H1 (cell line): Measurements from ENCODE around the gene MAGI1. TPM values are rescaled to one million over a fixed set of nuclear protein-coding genes. Genes with fewer than 3 reads are reported as not detected.

Experiments used
- CTCF ChIA-PET: fragments of 300-600 bp; sonication (Branson Sonifier 250); formaldehyde crosslinking; loops from one replicate; lab custom pipeline; 2021; ENCODE audit not compliant: partially characterized antibody; lab: Charles Lee
- POLR2A ChIA-PET: fragments of 300-600 bp; sonication (Branson Sonifier 250); formaldehyde crosslinking; loops from one replicate; lab custom pipeline; 2021; ENCODE audit warnings: inconsistent platforms; ENCODE audit not compliant: partially characterized antibody; lab: Charles Lee
- DNase-seq, 2 experiments: peaks; one replicate each; pipeline versions ENCODE4 v3.0.0 to v3.0.0-alpha.2; 2010 to 2022; ENCODE audit warnings: low spot score in 2 of 2, low read depth in 1 of 2, mixed read lengths in 1 of 2
- FAIRE-seq: peaks from 2 replicates; lab custom pipeline; 2011; peaks lifted over from hg19 to GRCh38; lab: Jason Lieb, UNC
- H2AFZ ChIP-seq: 2 replicates; pipeline ENCODE4 v1.8.1; 2012; ENCODE audit warnings: low read length, inconsistent platforms
- H2AK5ac ChIP-seq: 2 replicates; pipeline ENCODE4 v1.6.1; 2013; ENCODE audit warnings: low read depth, low read length
- H2BK120ac ChIP-seq: replicated peaks from 2 replicates; pipeline ENCODE3; 2013; ENCODE audit warnings: low read depth, low read length, inconsistent platforms
- H2BK12ac ChIP-seq: 2 replicates; pipeline ENCODE4 v1.6.1; 2013; ENCODE audit warnings: low read depth, low read length
- H2BK15ac ChIP-seq: 2 replicates; pipeline ENCODE4 v1.6.1; 2013; ENCODE audit warnings: low read length
- H2BK20ac ChIP-seq: 2 replicates; pipeline ENCODE4 v1.6.1; 2013; ENCODE audit warnings: low read length
- H2BK5ac ChIP-seq: 2 replicates; pipeline ENCODE4 v1.6.1; 2013; ENCODE audit warnings: low read depth, low read length
- H3K14ac ChIP-seq: 2 replicates; pipeline ENCODE4 v1.6.1; 2013; ENCODE audit warnings: inconsistent platforms; ENCODE audit not compliant: insufficient read length
- H3K18ac ChIP-seq: 2 replicates; pipeline ENCODE4 v1.6.1; 2013; ENCODE audit warnings: low read length; ENCODE audit errors: extremely low read depth
- H3K23ac ChIP-seq: 2 replicates; pipeline ENCODE4 v1.6.1; 2013; ENCODE audit warnings: inconsistent platforms; ENCODE audit not compliant: insufficient read length
- H3K23me2 ChIP-seq: 2 replicates; pipeline ENCODE4 v1.6.1; 2013; ENCODE audit warnings: low read depth, low read length
- H3K27ac ChIP-seq: 2 replicates; pipeline ENCODE4 v1.6.1; 2011; ENCODE audit warnings: low read depth, low read length, inconsistent platforms
- H3K27me3 ChIP-seq, 4 experiments: replicated peaks in 1 of 4; 1 replicate in 1 of 4; 2 replicates in 3 of 4; pipeline versions ENCODE4 v1.6.1 to v1.8.1; 2011 to 2013; ENCODE audit warnings: low read length in 3 of 4, mild to moderate bottlenecking in 3 of 4, inconsistent platforms in 2 of 4, mixed read lengths in 2 of 4, moderate library complexity in 1 of 4; ENCODE audit not compliant: control insufficient read depth in 3 of 4, insufficient read depth in 3 of 4; ENCODE audit errors: extremely low read depth in 1 of 4
- H3K36me3 ChIP-seq, 4 experiments: 2 replicates each; pipeline versions ENCODE4 v1.6.1 to v1.8.1; 2011 to 2013; ENCODE audit warnings: mild to moderate bottlenecking in 4 of 4, low read length in 3 of 4, moderate library complexity in 2 of 4, control low read depth in 1 of 4, inconsistent platforms in 1 of 4; ENCODE audit not compliant: insufficient read depth in 4 of 4, control insufficient read depth in 2 of 4
- H3K4ac ChIP-seq: replicated peaks from 2 replicates; pipeline ENCODE3; 2013; ENCODE audit warnings: low read length, low read depth, mixed read lengths, inconsistent platforms; ENCODE audit not compliant: insufficient read length
- H3K4me1 ChIP-seq, 4 experiments: replicated peaks in 1 of 4; 1 replicate in 1 of 4; 2 replicates in 3 of 4; pipeline versions ENCODE4 v1.6.1 to v1.8.1; 2011 to 2013; ENCODE audit warnings: low read length in 3 of 4, inconsistent platforms in 2 of 4, mixed read lengths in 1 of 4; ENCODE audit not compliant: insufficient read depth in 4 of 4, control insufficient read depth in 3 of 4
- H3K4me2 ChIP-seq, 2 experiments: 2 replicates each; pipeline versions ENCODE4 v1.6.1 to v1.8.1; 2011 to 2013; ENCODE audit warnings: low read depth in 2 of 2, low read length in 2 of 2, control low read depth in 1 of 2, inconsistent platforms in 1 of 2, mild to moderate bottlenecking in 1 of 2; ENCODE audit not compliant: insufficient read depth in 1 of 2
- H3K4me3 ChIP-seq, 4 experiments: fragments of 200-600, 300-600 bp in 1 of 4; sonication (generic), shearing (Covaris generic), sonication (Bioruptor Twin) in 1 of 4; 2 replicates each; pipeline versions ENCODE4 v1.5.1 to v1.8.1; 2011 to 2016; ENCODE audit warnings: low read length in 4 of 4, low read depth in 3 of 4, control low read depth in 2 of 4, inconsistent platforms in 2 of 4, mild to moderate bottlenecking in 2 of 4, mixed read lengths in 1 of 4, moderate library complexity in 1 of 4; ENCODE audit not compliant: insufficient read depth in 2 of 4; ENCODE audit errors: extremely low read depth in 1 of 4
- H3K56ac ChIP-seq: replicated peaks from 2 replicates; pipeline ENCODE3; 2013; ENCODE audit warnings: low read depth, mild to moderate bottlenecking, mixed read lengths, low read length, inconsistent platforms; ENCODE audit not compliant: insufficient read length
- H3K79me1 ChIP-seq: 2 replicates; pipeline ENCODE4 v1.6.1; 2013; ENCODE audit warnings: low read depth, low read length, control low read depth
- H3K79me2 ChIP-seq, 2 experiments: 2 replicates each; pipeline versions ENCODE4 v1.6.1 to v1.8.1; 2012 to 2013; ENCODE audit warnings: low read length in 2 of 2, mild to moderate bottlenecking in 2 of 2, inconsistent platforms in 1 of 2; ENCODE audit not compliant: insufficient read depth in 2 of 2, control insufficient read depth in 1 of 2
- H3K9ac ChIP-seq, 4 experiments: replicated peaks in 1 of 4; 1 replicate in 1 of 4; 2 replicates in 3 of 4; pipeline versions ENCODE4 v1.6.1 to v1.8.1; 2011 to 2013; ENCODE audit warnings: low read depth in 3 of 4, low read length in 3 of 4, control low read depth in 2 of 4, mild to moderate bottlenecking in 2 of 4, moderate library complexity in 2 of 4, inconsistent platforms in 1 of 4; ENCODE audit errors: extremely low read depth in 1 of 4
- H3K9me3 ChIP-seq, 2 experiments: 2 replicates each; pipeline versions ENCODE4 v1.6.1 to v1.8.1; 2012 to 2013; ENCODE audit warnings: mild to moderate bottlenecking in 2 of 2, moderate library complexity in 2 of 2, control low read depth in 1 of 2, inconsistent platforms in 1 of 2, low read depth in 1 of 2, low read length in 1 of 2, mixed read lengths in 1 of 2; ENCODE audit not compliant: insufficient read depth in 2 of 2
- H4K20me1 ChIP-seq, 2 experiments: replicated peaks in 1 of 2; 2 replicates each; pipeline versions ENCODE3 to v1.8.1; 2011 to 2013; ENCODE audit warnings: inconsistent platforms in 2 of 2, low read length in 2 of 2, mild to moderate bottlenecking in 1 of 2; ENCODE audit not compliant: insufficient read depth in 2 of 2, control insufficient read depth in 1 of 2
- H4K5ac ChIP-seq: 2 replicates; pipeline ENCODE4 v1.6.1; 2013; ENCODE audit warnings: low read length, low read depth, mixed read lengths, inconsistent platforms; ENCODE audit not compliant: insufficient read length
- H4K8ac ChIP-seq: 2 replicates; pipeline ENCODE4 v1.8.0; 2013; ENCODE audit warnings: mild to moderate bottlenecking, moderate library complexity, low read length, inconsistent platforms; ENCODE audit not compliant: insufficient read depth; ENCODE audit errors: extremely low read depth
- H4K91ac ChIP-seq: replicated peaks from 2 replicates; pipeline ENCODE3; 2013; ENCODE audit warnings: low read length, mixed read lengths, inconsistent platforms; ENCODE audit not compliant: insufficient read length
- BRCA1 ChIP-seq: IDR thresholded peaks from 2 replicates; pipeline ENCODE4 v1.6.1; 2012; ENCODE audit warnings: low read depth, low read length, improper control_type of control experiment
- EZH2 ChIP-seq: fragments of 200-600 bp; sonication (generic); IDR thresholded peaks from 2 replicates; pipeline ENCODE4 v1.7.1; 2012; ENCODE audit warnings: low read depth, mild to moderate bottlenecking, moderate library complexity, low read length, inconsistent platforms; ENCODE audit not compliant: severe bottlenecking
- GABPA ChIP-seq: IDR thresholded peaks from 2 replicates; pipeline ENCODE4 v1.6.1; 2011; ENCODE audit warnings: mild to moderate bottlenecking, low read length, moderate library complexity, borderline replicate concordance; ENCODE audit not compliant: insufficient read depth
- HDAC2 ChIP-seq, 2 experiments: fragments of 300-600 bp in 1 of 2; sonication (generic) in 1 of 2; IDR thresholded peaks; 2 replicates each; pipeline ENCODE4 v1.6.1; 2011 to 2012; ENCODE audit warnings: low read depth in 2 of 2, low read length in 2 of 2, mild to moderate bottlenecking in 2 of 2, moderate library complexity in 2 of 2, borderline replicate concordance in 1 of 2, inconsistent platforms in 1 of 2
- KDM5A ChIP-seq: fragments of 200-600 bp; IDR thresholded peaks from 2 replicates; pipeline ENCODE4 v1.7.1; 2012; ENCODE audit warnings: mild to moderate bottlenecking, low read length, inconsistent platforms, mixed read lengths
- NANOG ChIP-seq: IDR thresholded peaks from 2 replicates; pipeline ENCODE4 v1.6.1; 2011; ENCODE audit warnings: low read length, low read depth, mild to moderate bottlenecking, inconsistent platforms; ENCODE audit not compliant: insufficient read depth, poor library complexity, severe bottlenecking
- NRF1 ChIP-seq: IDR thresholded peaks from 2 replicates; pipeline ENCODE4 v1.6.1; 2011; ENCODE audit warnings: mild to moderate bottlenecking, low read depth, low read length, improper control_type of control experiment
- RXRA ChIP-seq: IDR thresholded peaks from 2 replicates; pipeline ENCODE4 v1.6.1; 2011; ENCODE audit warnings: low read depth, mild to moderate bottlenecking, low read length, moderate library complexity; ENCODE audit not compliant: insufficient read depth
- SIX5 ChIP-seq: IDR thresholded peaks from 2 replicates; pipeline ENCODE4 v1.6.1; 2011; ENCODE audit warnings: mild to moderate bottlenecking, low read depth, low read length
- SRF ChIP-seq: IDR thresholded peaks from 2 replicates; pipeline ENCODE4 v1.6.1; 2011; ENCODE audit warnings: mild to moderate bottlenecking, low read depth, low read length, moderate library complexity
- SUZ12 ChIP-seq: fragments of 200-600 bp; sonication (generic); IDR thresholded peaks from 2 replicates; pipeline ENCODE4 v1.6.1; 2012; ENCODE audit warnings: mild to moderate bottlenecking, inconsistent platforms, low read length, moderate library complexity, mixed read lengths
- TBP ChIP-seq: IDR thresholded peaks from 2 replicates; pipeline ENCODE4 v1.6.1; 2011; ENCODE audit warnings: low read depth, low read length, improper control_type of control experiment
- WGBS, 2 experiments: shearing (Covaris generic) in 1 of 2; methylation state at CpG; one replicate each; pipeline versions ENCODE4 v1.1.6 to v1.1.7; 2013 to 2015; ENCODE audit warnings: low lambda C conversion rate in 2 of 2, mixed read lengths in 2 of 2, inconsistent platforms in 1 of 2, low coverage in 1 of 2, missing lambda C conversion rate in 1 of 2; ENCODE audit not compliant: insufficient replicate concordance in 2 of 2, insufficient coverage in 1 of 2, insufficient read length in 1 of 2; ENCODE audit errors: extremely low coverage in 1 of 2, missing lambda C conversion rate in 1 of 2; 5-methylcytosine and 5-hydroxymethylcytosine counted together
- polyA plus RNA-seq, 7 experiments: library from polyadenylated mRNA; depleted of rRNA in 3 of 7; stranded (reverse) in 5 of 7; unstranded in 2 of 7; fragments of >200 nt in 5 of 7; fragments of 200-250 nt in 2 of 7; gene quantifications; 1 replicate in 5 of 7; 2 replicates in 1 of 7; 4 replicates in 1 of 7; pipeline versions ENCODE4 v1.2.1 to v1.2.3, GENCODE V29; 2011 to 2013; ENCODE audit warnings: missing spikeins in 2 of 7, mixed read lengths in 2 of 7
- total RNA-seq: library from RNA; stranded (reverse); fragmentation: NEBNext Ultra II Directional; extraction: Animal tissue kit (Norgen Biotek cat#: 25700); gene quantifications from 2 replicates; pipeline ENCODE4 v1.2.1, GENCODE V29; 2021

The MAGI1 gene
- total and polyA plus RNA-seq, 2 of the 8 experiments (the other 6 are each of a cell fraction or from before 2014, with no cell fraction given) = 19.8 to 78.0 TPM

DNA sequence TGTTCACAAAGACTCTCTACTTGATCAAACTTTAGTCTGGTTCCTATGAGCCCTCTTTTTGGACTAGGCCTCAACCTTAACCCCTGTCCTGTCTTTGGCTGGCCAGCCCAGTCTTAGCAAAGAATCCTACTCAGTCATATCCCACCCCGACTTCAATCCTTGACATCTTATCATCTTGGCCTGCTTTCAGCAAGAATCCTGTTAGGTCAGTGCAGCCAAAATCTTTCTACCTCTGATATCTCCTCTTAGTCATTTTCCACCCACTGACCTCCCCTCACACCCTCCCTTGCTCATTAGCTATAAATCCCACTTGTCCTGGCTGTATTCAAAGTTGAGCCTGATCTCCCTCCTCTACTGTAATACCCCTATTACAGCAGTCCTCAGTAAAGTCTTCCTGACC is 286.1 kb downstream of the MAGI1 start:
- Histone ChIP-seq H2AFZ (no peak overlapping the region), H3K36me3 (no peaks in the 10 kb centered on the region), H3K27ac (no peak overlapping the region; the same call in 1 of the 2 replicates), H3K23ac (no peak overlapping the region), H3K4me2 (no peak overlapping the region)
- no peak for TF ChIP-seq SUZ12
- no peak for TF ChIP-seq NANOG
- TF ChIP-seq HDAC2 (IDR thresholded peaks at IDR 0.05; ENCODE audit: borderline replicate concordance in 1 of 2, low read depth in 2 of 2, low read length in 2 of 2) = no peak
- TF ChIP-seq EZH2 = no peak
- TF ChIP-seq KDM5A = no peak
- no peak for TF ChIP-seq GABPA
- TF ChIP-seq SIX5 = no peak
- TF ChIP-seq SRF = no peak
- TF ChIP-seq TBP = no peak
- TF ChIP-seq RXRA = no peak
- no peak for TF ChIP-seq NRF1
- TF ChIP-seq BRCA1 = no peak
- TF ChIP-seq, all 59 proteins: peak for 0
- Histone ChIP-seq H3K18ac (no peak overlapping the region), H2BK120ac (no peak overlapping the region), H3K56ac (no peak overlapping the region), H3K79me2 (peaks cover 0 to 23% of the 10 kb centered on the region in 2 experiments; a peak in 2 of 4 replicates), H3K9ac (no peak overlapping the region), H2BK20ac (no peak overlapping the region), H2BK15ac (no peak overlapping the region), H4K8ac (no peak overlapping the region), H2BK12ac (no peak overlapping the region), H3K27me3 (no peaks in the 10 kb centered on the region), H2BK5ac (no peak overlapping the region), H4K20me1 (no peaks in the 10 kb centered on the region), H2AK5ac (no peak overlapping the region), H4K91ac (no peak overlapping the region), H3K4me1 (peaks cover 0 to 7% (median 4%) of the 10 kb centered on the region in 4 experiments; a peak in 4 of 7 replicates), H3K23me2 (no peaks in the 10 kb centered on the region), H3K4ac (no peak overlapping the region), H3K79me1 (no peaks in the 10 kb centered on the region; the same call in 1 of the 2 replicates), H3K4me3 (no peak overlapping the region), H3K14ac (no peak overlapping the region), H4K5ac (no peak overlapping the region), H3K9me3 (no peaks in the 10 kb centered on the region; a peak in 1 of 4 replicates)
- no peak for DNase-seq
- 100% methylated on average over 1 of the region's 1 CpG; no CpG with 5 or more reads in 1 of the 2 experiments for WGBS, 2 experiments
- POLR2A ChIA-PET = no interaction called here
- FAIRE-seq = no peak
- CTCF ChIA-PET = interaction anchor here (0.8 to 3.9 kb wide), 3 partner anchors 12 to 79 kb away, joined by 3 to 30 read pairs (median 7); no protein-coding TSS in a partner anchor
